ENCODE results near the gene CYTH4. TPM values are rescaled to one million over a fixed set of nuclear protein-coding genes. Genes with fewer than 3 reads are reported as not detected.
A peak's percentile ranks its signal among the peaks of the same experiment; 100 is the strongest.

Gene CYTH4
- total and polyA plus RNA-seq, 2 of the 8 experiments (the other 6 are each of a cell fraction or from before 2014, with no cell fraction given): 0.09 TPM; not detected in 1

GRCh38 chr22:37355174-37355573 lies 72.9 kb downstream of the CYTH4 start:
- Histone ChIP-seq H4K20me1 (replicated peaks in 1 of 2; ENCODE audit: control insufficient read depth in 1 of 2, insufficient read depth in 2 of 2, low read length in 2 of 2) (no peaks in the 10 kb centered on the region), H2BK15ac (ENCODE audit: low read length) (0 out of 2 replicates have a peak overlapping the region, but pooled peaks have one; percentile 46), H3K56ac (replicated peaks; ENCODE audit: insufficient read length, low read depth, low read length) (no peak overlapping the region), H3K4me1 (replicated peaks in 1 of 4; ENCODE audit: control insufficient read depth in 3 of 4, insufficient read depth in 4 of 4, low read length in 3 of 4) (no peaks in the 10 kb centered on the region; a peak in 1 of 7 replicates), H3K27me3 (replicated peaks in 1 of 4; ENCODE audit: control insufficient read depth in 3 of 4, extremely low read depth in 1 of 4, insufficient read depth in 3 of 4, low read length in 3 of 4) (peaks cover 0 to 1% (median 0%) of the 10 kb centered on the region in 4 experiments; a peak in 1 of 7 replicates), H3K9me3 (ENCODE audit: insufficient read depth in 2 of 2, low read depth in 1 of 2, low read length in 1 of 2) (no peaks in the 10 kb centered on the region), H2BK5ac (ENCODE audit: low read depth, low read length) (no peak overlapping the region), H3K14ac (ENCODE audit: insufficient read length) (no peak overlapping the region), H3K36me3 (ENCODE audit: control insufficient read depth in 2 of 4, insufficient read depth in 4 of 4, low read length in 3 of 4) (no peaks in the 10 kb centered on the region), H3K23ac (ENCODE audit: insufficient read length) (no peak overlapping the region), H2BK12ac (ENCODE audit: low read depth, low read length) (no peak overlapping the region), H3K23me2 (ENCODE audit: low read depth, low read length) (no peaks in the 10 kb centered on the region; the same call in 1 of the 2 replicates), H4K91ac (replicated peaks; ENCODE audit: insufficient read length, low read length) (no peak overlapping the region), H3K4me3 (ENCODE audit: extremely low read depth in 1 of 4, insufficient read depth in 2 of 4, low read depth in 3 of 4, low read length in 4 of 4) (no peak overlapping the region), H3K18ac (ENCODE audit: extremely low read depth, low read length) (peak overlapping the region; percentile 48; the same call in 1 of the 2 replicates), H2AFZ (ENCODE audit: low read length) (no peak overlapping the region), H3K9ac (replicated peaks in 1 of 4; ENCODE audit: extremely low read depth in 1 of 4, low read depth in 3 of 4, low read length in 3 of 4) (no peak overlapping the region), H2BK120ac (replicated peaks; ENCODE audit: low read depth, low read length) (no peak overlapping the region), H3K79me2 (ENCODE audit: control insufficient read depth in 1 of 2, insufficient read depth in 2 of 2, low read length in 2 of 2) (no peaks in the 10 kb centered on the region), H2BK20ac (ENCODE audit: low read length) (no peak overlapping the region), H3K27ac (ENCODE audit: low read depth, low read length) (no peak overlapping the region), H2AK5ac (ENCODE audit: low read depth, low read length) (0 out of 2 replicates have a peak overlapping the region, but pooled peaks have one; percentile 28), H4K8ac (ENCODE audit: extremely low read depth, insufficient read depth, low read length) (no peak overlapping the region), H3K79me1 (ENCODE audit: low read depth, low read length) (no peaks in the 10 kb centered on the region), H4K5ac (ENCODE audit: insufficient read length, low read depth, low read length) (no peak overlapping the region), H3K4me2 (ENCODE audit: insufficient read depth in 1 of 2, low read depth in 2 of 2, low read length in 2 of 2) (no peak overlapping the region), H3K4ac (replicated peaks; ENCODE audit: insufficient read length, low read depth, low read length) (no peak overlapping the region)
- FAIRE-seq (no peak), DNase-seq (ENCODE audit: low read depth in 1 of 2, low spot score in 2 of 2) (no peak)
- CTCF ChIA-PET (ENCODE audit: partially characterized antibody): no interaction called here
- WGBS, 2 experiments (ENCODE audit: extremely low coverage in 1 of 2, insufficient coverage in 1 of 2, insufficient read length in 1 of 2, insufficient replicate concordance in 2 of 2, low coverage in 1 of 2, low lambda C conversion rate in 2 of 2, missing lambda C conversion rate in 1 of 2): 78% methylated on average over 12 of the region's 14 CpGs; no CpG with 5 or more reads in 1 of the 2 experiments
- POLR2A ChIA-PET (ENCODE audit: partially characterized antibody): no interaction called here
- TF ChIP-seq PHF8 (conservative IDR thresholded peaks at IDR 0.05; ENCODE audit: low read depth, low read length) (no peak), EGR1 (IDR thresholded peaks at IDR 0.05; ENCODE audit: borderline replicate concordance, low read depth, low read length) (no peak), JUND (IDR thresholded peaks at IDR 0.05; ENCODE audit: low read length) (no peak), E2F6 (IDR thresholded peaks at IDR 0.05) (no peak), FOSL1 (IDR thresholded peaks at IDR 0.05; ENCODE audit: insufficient read depth, low read depth, low read length) (no peak), EP300 (IDR thresholded peaks at IDR 0.05; ENCODE audit: borderline replicate concordance in 1 of 2, low read depth in 2 of 2, low read length in 2 of 2) (no peak), HDAC6 (IDR thresholded peaks at IDR 0.05; ENCODE audit: low read depth, low read length) (no peak), POU5F1 (IDR thresholded peaks at IDR 0.05; ENCODE audit: low read depth, low read length) (no peak), RNF2 (IDR thresholded peaks at IDR 0.05; ENCODE audit: borderline replicate concordance, low read depth, low read length, missing control alignments, poor library complexity, severe bottlenecking) (no peak), TCF12 (IDR thresholded peaks at IDR 0.05; ENCODE audit: low read depth, low read length) (no peak), POLR2AphosphoS5 (IDR thresholded peaks at IDR 0.05; ENCODE audit: low read depth, low read length) (no peak), RXRA (IDR thresholded peaks at IDR 0.05; ENCODE audit: insufficient read depth, low read depth, low read length) (no peak), GTF2F1 (IDR thresholded peaks at IDR 0.05; ENCODE audit: borderline replicate concordance, low read depth, low read length) (no peak), POLR2A (IDR thresholded peaks at IDR 0.05; ENCODE audit: control extremely low read depth in 1 of 2, low read depth in 2 of 2, low read length in 2 of 2) (no peak)

Data from H1 (cell line).